Mucosa of descending colon (tissue), 3 donors: ENCODE results near the gene MEGF8. TPM values are rescaled to one million over a fixed set of nuclear protein-coding genes. Genes with fewer than 3 reads are reported as not detected.

Experiments used
- ATAC-seq: fragments of 200-7000 bp; cut with Tn5 transposase; one replicate; pipeline ENCODE4 v1.9.1; 2020; ENCODE audit warnings: mild to moderate bottlenecking, moderate library complexity
- DNase-seq, 3 donors: peaks; one replicate each; pipeline ENCODE4 v3.0.0-alpha.2; 2020
- H3K36me3 ChIP-seq: fragments of 200-600 bp; one replicate; pipeline ENCODE4 v1.8.0; 2021; ENCODE audit warnings: low read depth, mild to moderate bottlenecking
- H3K4me1 ChIP-seq: fragments of 200-600 bp; one replicate; pipeline ENCODE4 v1.8.0; 2021; ENCODE audit warnings: low read depth, mild to moderate bottlenecking
- H3K4me3 ChIP-seq: fragments of 200-600 bp; one replicate; pipeline ENCODE4 v1.8.0; 2021; ENCODE audit warnings: mild to moderate bottlenecking
- H3K9me3 ChIP-seq: fragments of 200-600 bp; one replicate; pipeline ENCODE4 v1.8.0; 2021; ENCODE audit warnings: mild to moderate bottlenecking
- CTCF ChIP-seq: fragments of 200-600 bp; IDR thresholded peaks from one replicate; pipeline ENCODE4 v1.8.0; 2022; ENCODE audit warnings: antibody characterized with exemption, mild to moderate bottlenecking
- intact Hi-C, 2 donors: fragments of 100-400 bp; cut with DNase I in 1 of 2; cut with micrococcal nuclease in 1 of 2; formaldehyde crosslinking; loops; one replicate each; pipeline versions ENCODE4 v1.11.0 to v1.11.1; 2022; cut with DNase I, micrococcal nuclease
- total RNA-seq, 3 donors: library from RNA; stranded (reverse); fragmentation: NEBNext Ultra II Directional in 2 of 3; extraction: Animal tissue kit (Norgen Biotek cat#: 25700) in 2 of 3; gene quantifications; one replicate each; pipeline versions ENCODE4 v1.2.1 to v1.2.4, GENCODE V29; 2021 to 2023
- donor health status: DM: no; HTN: no; CAD: no; lungs with moderate emphysema.
- donor health status: DM: no; HTN: no; CAD: no.
- donor health status: DM: no; HTN: yes; CAD: no.

Gene MEGF8
- total RNA-seq, 3 donors from 2014 or later = 17.6 to 27.0 (median 23.9) TPM

GRCh38 chr19:42301646-42302203 is 23.7 kb upstream of the MEGF8 start, which contains the start of gene PRR19:
PRR19 (plus strand) TSS chr19:42302132; CDS start chr19:42309585, 7,453 bp downstream.
- peak in 1 of 3 donors; percentile 58 for DNase-seq
- Histone ChIP-seq H3K4me3 (peak within 1 kb of the TSS; percentile 45), H3K9me3 (no peaks in the 10 kb centered on the region), H3K4me1 (peaks cover 7% of the 10 kb centered on the region), H3K36me3 (no peaks in the 10 kb centered on the region)
- intact Hi-C loops = no loop called here
- no peak for TF ChIP-seq CTCF
- peak; percentile 60 for ATAC-seq

- H3K4me3 ChIP-seq = no peak overlapping the region
- intact Hi-C loops = no loop called here
Observed at GRCh38 chr19:42303101-42303464, 22.4 kb upstream of the MEGF8 start.

GRCh38 chr19:42303876-42304275 is 21.6 kb upstream of the MEGF8 start:
- TF ChIP-seq CTCF = no peak
- intact Hi-C loops = no loop called here
- DNase-seq (no peak), ATAC-seq (no peak)
- Histone ChIP-seq H3K9me3 (no peaks in the 10 kb centered on the region), H3K4me3 (no peak overlapping the region), H3K36me3 (no peaks in the 10 kb centered on the region), H3K4me1 (peaks cover 7% of the 10 kb centered on the region)

More at GRCh38 chr19:42303101-42303464, 22.4 kb upstream of the MEGF8 start:
- ATAC-seq = no peak
- DNase-seq = no peak
- Histone ChIP-seq H3K4me1 (peaks cover 7% of the 10 kb centered on the region), H3K36me3 (no peaks in the 10 kb centered on the region), H3K9me3 (no peaks in the 10 kb centered on the region)
- no peak for TF ChIP-seq CTCF

GRCh38 chr19:42306646-42307045 is 18.8 kb upstream of the MEGF8 start:
- H3K4me1 ChIP-seq = peaks cover 4% of the 10 kb centered on the region
- DNase-seq (no peak), ATAC-seq (no peak)
- TF ChIP-seq CTCF = no peak
- H3K4me3 ChIP-seq = no peak overlapping the region
- intact Hi-C loops = no loop called here
- H3K9me3 ChIP-seq = no peaks in the 10 kb centered on the region
- no peaks in the 10 kb centered on the region for H3K36me3 ChIP-seq

GRCh38 chr19:42309686-42310085 is 15.7 kb upstream of the MEGF8 start:
- no peak for ATAC-seq
- TF ChIP-seq CTCF = no peak
- no peak overlapping the region for H3K4me3 ChIP-seq
- no peak for DNase-seq
- H3K36me3 ChIP-seq = no peaks in the 10 kb centered on the region
- no peaks in the 10 kb centered on the region for H3K9me3 ChIP-seq
- intact Hi-C loops = no loop called here
- peaks cover 10% of the 10 kb centered on the region for H3K4me1 ChIP-seq

GRCh38 chr19:42311657-42312056 is 13.8 kb upstream of the MEGF8 start:
- no peak for TF ChIP-seq CTCF
- intact Hi-C loops = no loop called here
- Histone ChIP-seq H3K9me3 (no peaks in the 10 kb centered on the region), H3K36me3 (no peaks in the 10 kb centered on the region), H3K4me1 (peaks cover 10% of the 10 kb centered on the region), H3K4me3 (no peak overlapping the region)
- DNase-seq (no peak), ATAC-seq (no peak)
